ENCODE data around the gene HS3ST3B1.

Gene HS3ST3B1

DNA sequence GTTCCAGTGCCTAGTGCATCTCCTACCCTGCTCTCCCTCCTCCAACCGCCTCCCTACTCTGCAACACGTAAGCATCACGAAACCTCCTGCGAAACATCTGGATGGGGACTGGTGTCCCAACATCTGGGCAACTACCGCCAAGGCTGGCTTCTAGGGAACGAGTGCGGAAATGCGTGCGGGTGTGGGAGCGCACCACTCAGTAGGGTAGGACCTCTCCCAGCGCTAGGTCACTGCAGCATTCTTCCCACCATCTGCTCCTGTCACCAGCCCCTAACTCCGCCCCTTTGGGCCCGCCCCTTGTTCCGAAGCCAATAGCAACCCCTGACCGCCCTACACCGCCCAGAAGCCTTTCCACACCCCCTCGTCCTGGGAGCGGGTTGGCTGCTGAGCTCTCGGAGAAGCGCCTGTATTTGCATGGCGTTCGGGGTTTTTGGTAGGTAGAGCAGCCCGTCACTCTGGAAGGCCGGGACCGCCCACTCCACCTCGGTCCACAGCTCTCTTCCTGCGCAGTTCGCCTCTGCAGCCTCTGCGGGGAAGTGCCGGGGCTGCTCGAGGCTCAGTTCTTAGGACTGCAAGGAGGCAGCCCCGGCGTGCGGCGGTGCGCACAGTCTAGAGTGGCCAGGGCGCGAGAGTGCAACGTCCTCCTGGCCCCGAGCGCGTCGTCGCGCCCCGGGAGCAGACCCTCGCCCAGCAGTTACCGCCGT lies at the start of gene HS3ST3B1:
Gene HS3ST3B1, plus strand, starts transcription at position 507 of the 704 bp plus-strand sequence. CDS start 438 bp downstream, outside the sequence.
- peak; percentile 99 for DNase-seq

DNA sequence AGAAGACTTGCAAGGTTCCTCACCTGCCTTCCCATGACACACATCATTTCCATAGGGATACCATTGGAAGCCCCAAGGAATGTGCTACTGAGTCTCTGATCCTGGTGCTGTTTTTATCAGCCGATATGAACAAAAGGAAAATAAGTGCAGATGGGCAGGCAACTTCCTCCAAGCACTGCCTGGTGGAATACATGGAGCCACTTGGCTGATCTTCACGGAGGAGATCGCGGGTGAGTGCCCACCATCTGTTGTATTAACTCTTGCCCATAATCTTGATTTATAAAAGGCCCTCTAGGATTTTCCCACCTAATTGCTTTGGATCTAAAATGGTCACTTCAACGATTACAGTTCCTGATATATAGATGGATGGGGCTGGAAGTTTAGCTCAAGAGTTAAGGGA lies 39.5 kb upstream of the HS3ST3B1 start:
- DNase-seq = no peak

- peak in 1 of 3 donors; percentile 6 for DNase-seq
Observed at GRCh38 chr17:14268264-14268663, 32.6 kb upstream of the HS3ST3B1 start.

- no peak for DNase-seq
Observed at GRCh38 chr17:14269473-14269872, 31.4 kb upstream of the HS3ST3B1 start.

GRCh38 chr17:14270508-14270907 lies 30.4 kb upstream of the HS3ST3B1 start:
- no peak for DNase-seq

DNA sequence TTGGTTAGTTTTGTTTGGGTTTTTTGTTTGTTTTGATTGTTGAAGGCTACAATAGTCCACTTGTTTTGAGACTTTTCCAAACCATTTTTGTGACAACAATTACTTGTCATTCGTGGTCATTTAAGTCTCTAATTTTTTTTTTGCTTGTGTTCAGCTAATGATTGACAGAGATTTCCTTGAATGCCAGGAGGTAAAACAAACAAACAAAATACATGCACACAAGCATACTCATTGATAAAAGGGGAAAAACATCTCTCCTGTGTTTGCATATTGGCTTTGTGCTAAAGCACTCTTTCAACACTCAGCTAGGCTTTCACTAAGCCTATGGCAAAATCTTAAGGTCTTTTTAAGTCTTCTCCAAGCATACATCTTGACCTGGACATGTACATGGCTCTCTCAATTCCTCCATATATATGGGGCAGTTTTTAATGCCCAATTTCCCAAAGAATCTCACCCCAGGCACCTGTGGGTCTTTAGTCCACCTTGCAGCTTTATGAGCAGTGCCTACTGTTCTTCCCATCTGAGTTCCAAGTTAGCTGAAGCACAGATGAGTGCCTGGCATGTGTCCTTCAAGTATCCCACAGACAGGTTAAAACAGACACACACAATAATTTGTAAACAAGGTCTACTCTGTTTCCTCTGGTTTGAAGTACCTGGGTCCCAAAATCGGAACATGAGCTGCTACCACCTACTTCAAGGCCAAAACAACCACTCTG lies 24.2 kb upstream of the HS3ST3B1 start:
- DNase-seq = no peak

DNA sequence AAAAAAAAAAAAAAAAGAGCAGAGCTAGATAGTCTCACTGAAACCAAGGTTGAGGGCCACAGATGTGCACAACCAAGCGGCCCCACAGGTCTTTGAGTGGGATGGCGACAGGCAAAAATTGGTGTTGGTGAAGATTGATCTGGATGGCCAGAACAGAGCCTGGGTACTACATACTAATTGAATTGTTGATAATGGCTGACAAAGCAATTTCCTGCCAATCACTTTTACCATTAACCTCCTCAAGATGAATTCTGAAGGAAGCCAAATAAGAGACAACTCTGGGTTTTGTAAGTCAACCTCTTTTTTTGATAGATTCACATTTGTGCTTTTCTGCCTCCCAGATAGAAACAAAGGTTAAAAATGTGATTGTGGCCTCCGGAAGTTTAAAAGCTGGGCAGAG lies 19.4 kb upstream of the HS3ST3B1 start:
- no peak for DNase-seq

GRCh38 chr17:14282726-14283125 lies 18.2 kb upstream of the HS3ST3B1 start:
- DNase-seq = no peak

DNA sequence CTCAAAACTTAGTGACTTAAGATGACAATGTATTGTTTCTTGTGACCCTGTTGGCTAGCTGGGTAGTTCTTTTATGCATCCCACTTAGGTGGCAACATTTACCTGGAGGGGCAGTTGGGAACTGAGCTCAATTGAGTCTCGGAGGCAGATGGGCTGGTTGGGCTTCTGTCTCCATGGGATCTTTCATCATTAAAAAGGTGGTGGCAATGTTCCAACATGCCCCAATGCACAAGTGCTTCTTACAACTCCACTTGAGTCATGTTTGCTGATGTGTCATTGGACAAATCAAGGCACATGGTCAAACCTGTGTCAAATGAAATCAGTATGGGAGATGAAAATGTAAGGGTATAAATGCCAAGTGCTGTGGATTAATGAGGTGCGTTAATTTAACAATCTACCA lies 11.7 kb upstream of the HS3ST3B1 start:
- DNase-seq = no peak

DNA sequence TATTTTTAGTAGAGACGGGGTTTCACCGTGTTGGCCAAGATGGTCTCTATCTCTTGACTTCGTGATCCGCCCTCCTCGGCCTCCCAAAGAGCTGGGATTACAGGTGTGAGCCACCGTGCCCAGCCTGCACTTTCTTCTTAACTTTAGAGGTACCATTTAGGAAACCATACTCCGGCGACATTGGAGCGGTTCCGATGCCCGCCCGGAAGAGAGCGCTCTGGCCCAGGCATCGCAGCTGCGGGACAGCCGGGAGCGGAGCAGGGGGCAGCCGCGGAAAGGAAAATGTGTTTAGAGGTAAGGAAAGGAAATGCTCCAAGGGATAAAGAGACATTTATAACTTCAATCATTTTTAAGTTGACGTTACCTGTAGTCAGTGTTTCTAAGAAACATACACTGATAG lies 6.0 kb upstream of the HS3ST3B1 start:
- peak in 2 of 3 donors; percentile 46 to 51 for DNase-seq

DNA sequence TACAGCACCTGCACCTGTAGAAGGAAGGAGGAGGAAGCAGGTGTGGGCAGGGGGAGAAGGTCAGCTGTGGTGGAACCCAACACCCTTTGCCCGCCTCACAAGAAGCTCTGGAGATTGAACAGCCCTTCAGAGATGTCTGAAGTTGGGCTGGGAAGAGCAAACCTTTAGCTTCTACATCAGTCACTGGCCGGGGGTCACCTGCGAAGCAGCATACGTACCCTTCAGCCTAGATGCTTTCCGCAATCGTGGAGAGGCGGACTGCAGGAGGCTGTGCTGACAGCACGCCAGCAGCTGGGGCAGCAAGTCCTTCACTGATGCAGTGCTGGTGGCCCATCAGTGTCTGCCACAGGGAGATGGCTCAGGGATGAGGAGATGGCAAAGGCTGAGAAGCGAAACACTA lies 5.2 kb upstream of the HS3ST3B1 start:
- DNase-seq = no peak

- DNase-seq = no peak
Observed at GRCh38 chr17:14296166-14296910, 4.5 kb upstream of the HS3ST3B1 start.

GRCh38 chr17:14297161-14297851 lies 3.6 kb upstream of the HS3ST3B1 start:
- peak; percentile 61 to 85 (median 71) for DNase-seq

DNA sequence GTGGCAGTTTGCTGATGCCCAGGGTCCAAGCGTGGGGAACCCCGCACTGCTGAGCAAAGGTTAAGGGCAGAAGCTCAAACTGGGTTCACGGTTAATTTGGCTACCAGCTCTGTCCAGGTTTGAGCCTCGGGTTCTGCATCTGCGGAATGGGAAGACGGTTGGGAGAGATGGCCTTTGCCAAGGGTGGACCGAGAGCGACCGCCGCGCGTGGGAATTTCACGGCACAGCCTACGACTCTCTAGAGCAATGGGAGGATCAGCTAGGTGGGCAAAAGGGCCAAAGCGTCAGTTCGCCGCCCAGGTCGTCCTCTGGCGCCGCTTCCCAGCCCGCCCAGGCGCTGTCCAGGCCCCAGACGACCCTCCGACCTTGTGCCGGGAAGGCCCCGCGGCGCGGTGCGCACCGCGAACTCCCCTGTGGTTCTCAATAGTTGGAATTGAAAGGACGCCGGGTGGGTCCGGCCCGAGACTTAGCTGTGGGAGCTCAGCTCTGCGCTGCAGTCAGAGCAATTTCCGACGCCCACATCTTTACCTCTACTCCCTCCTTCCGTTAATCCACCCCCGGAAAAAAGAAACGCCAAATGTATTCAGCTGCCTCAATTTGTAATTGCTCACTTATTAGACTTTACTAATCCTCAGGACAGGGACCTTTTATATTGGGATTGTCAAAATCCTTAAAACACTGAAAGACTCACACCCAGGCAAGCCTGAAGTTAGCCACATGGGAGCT lies 2.5 kb upstream of the HS3ST3B1 start:
- no peak for DNase-seq

DNA sequence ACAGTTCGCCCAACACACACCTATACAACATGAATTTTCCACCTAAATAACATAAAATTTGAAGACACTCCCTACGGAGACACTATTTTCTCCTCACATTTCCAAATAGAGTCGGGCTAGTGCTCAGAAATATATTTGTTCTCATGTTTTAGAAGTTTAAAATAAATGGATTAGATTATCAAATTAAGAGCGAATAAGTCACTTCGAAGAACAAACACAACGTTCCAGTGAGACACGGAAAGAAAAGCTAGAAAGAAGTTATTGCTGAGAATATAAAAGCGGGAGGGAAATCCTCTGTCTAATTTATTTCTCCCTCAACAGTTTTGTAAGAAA lies 2.0 kb upstream of the HS3ST3B1 start:
- no peak for DNase-seq

- peak; percentile 42 to 54 (median 46) for DNase-seq
Observed at GRCh38 chr17:14299280-14300141, 1.4 kb upstream of the HS3ST3B1 start.

DNA sequence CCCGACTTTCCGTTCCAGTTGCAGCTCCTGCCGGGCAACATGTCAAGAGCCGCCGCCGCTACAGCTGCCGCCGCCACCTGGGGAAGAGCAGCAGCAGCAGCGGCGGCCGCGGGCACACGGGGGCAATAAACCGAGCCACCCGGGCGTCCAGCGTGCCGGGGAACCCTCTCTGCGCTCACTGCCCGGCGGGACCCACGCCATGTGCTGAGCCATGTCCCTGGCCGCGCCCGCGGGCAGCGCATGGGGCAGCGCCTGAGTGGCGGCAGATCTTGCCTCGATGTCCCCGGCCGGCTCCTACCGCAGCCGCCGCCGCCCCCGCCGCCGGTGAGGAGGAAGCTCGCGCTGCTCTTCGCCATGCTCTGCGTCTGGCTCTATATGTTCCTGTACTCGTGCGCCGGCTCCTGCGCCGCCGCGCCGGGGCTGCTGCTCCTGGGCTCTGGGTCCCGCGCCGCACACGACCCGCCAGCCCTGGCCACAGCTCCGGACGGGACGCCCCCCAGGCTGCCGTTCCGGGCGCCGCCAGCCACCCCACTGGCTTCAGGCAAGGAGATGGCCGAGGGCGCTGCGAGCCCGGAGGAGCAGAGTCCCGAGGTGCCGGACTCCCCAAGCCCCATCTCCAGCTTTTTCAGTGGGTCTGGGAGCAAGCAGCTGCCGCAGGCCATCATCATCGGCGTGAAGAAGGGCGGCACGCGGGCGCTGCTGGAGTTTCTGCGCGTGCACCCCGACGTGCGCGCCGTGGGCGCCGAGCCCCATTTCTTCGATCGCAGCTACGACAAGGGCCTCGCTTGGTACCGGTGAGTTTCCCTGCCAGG lies 604 bp downstream of the HS3ST3B1 start:
- peak; percentile 42 to 72 (median 45) for DNase-seq

DNA sequence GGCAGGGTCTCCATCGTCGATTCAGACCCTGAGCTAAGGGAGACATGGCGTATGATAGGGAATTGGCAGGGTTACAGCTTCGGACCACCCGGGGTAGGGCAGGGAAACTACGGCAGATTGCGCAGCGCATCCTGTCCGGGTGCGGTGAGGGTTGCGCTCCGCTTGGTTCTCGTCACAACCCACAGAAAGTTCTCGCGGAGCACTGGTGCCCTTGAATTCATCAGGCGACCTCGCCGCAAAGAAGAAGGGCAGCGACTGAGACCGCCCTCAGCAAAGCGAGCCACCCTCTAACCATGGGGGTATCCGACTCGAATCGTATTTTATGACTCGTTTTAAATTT lies 1.2 kb downstream of the HS3ST3B1 start:
- peak; percentile 68 to 81 (median 74) for DNase-seq

GRCh38 chr17:14302431-14303099 lies 1.7 kb downstream of the HS3ST3B1 start:
- peak; percentile 89 to 95 (median 93) for DNase-seq
